CD14-positive monocyte (primary cell): ENCODE results near the gene CDK6. TPM values are rescaled to one million over a fixed set of nuclear protein-coding genes. Genes with fewer than 3 reads are reported as not detected.

Experiments
- DNase-seq, 3 donors: peaks; one replicate each; pipeline ENCODE4 v3.0.0-alpha.2; 2011 to 2022
- H2AFZ ChIP-seq: 2 replicates; pipeline ENCODE4 v1.6.0; 2012; ENCODE audit warnings: mild to moderate bottlenecking, low read depth, low read length, inconsistent platforms; ENCODE audit not compliant: insufficient read depth, poor library complexity, severe bottlenecking
- H3K27ac ChIP-seq, 2 donors: 1 replicate in 1 of 2; 2 replicates in 1 of 2; pipeline ENCODE4 v1.5.1; 2012 to 2013; ENCODE audit warnings: low read length in 2 of 2, control low read depth in 1 of 2, inconsistent platforms in 1 of 2, low read depth in 1 of 2, mild to moderate bottlenecking in 1 of 2
- H3K27me3 ChIP-seq, 2 donors: one replicate each; pipeline versions ENCODE4 v1.6.0 to v1.6.1; 2011 to 2013; ENCODE audit warnings: low read length in 2 of 2; ENCODE audit not compliant: control insufficient read depth in 2 of 2, insufficient read depth in 2 of 2
- H3K36me3 ChIP-seq, 2 donors: replicated peaks in 1 of 2; 1 replicate in 1 of 2; 2 replicates in 1 of 2; pipeline versions ENCODE4 v1.5.1 to v1.6.1; 2012 to 2013; ENCODE audit warnings: low read length in 2 of 2, control low read depth in 1 of 2, inconsistent platforms in 1 of 2, mild to moderate bottlenecking in 1 of 2; ENCODE audit not compliant: insufficient read depth in 2 of 2, control insufficient read depth in 1 of 2
- H3K4me1 ChIP-seq, 2 donors: 1 replicate in 1 of 2; 2 replicates in 1 of 2; pipeline versions ENCODE4 v1.5.1 to v1.6.1; 2012 to 2013; ENCODE audit warnings: low read length in 2 of 2, control low read depth in 1 of 2, inconsistent platforms in 1 of 2, mild to moderate bottlenecking in 1 of 2, moderate library complexity in 1 of 2; ENCODE audit not compliant: insufficient read depth in 2 of 2, control insufficient read depth in 1 of 2
- H3K4me2 ChIP-seq: replicated peaks from 2 replicates; pipeline ENCODE3; 2012; ENCODE audit warnings: low read length, moderate library complexity, mild to moderate bottlenecking; ENCODE audit not compliant: poor library complexity, severe bottlenecking; ENCODE audit errors: extremely low read depth
- H3K4me3 ChIP-seq, 3 experiments: fragments of 200-600 bp in 1 of 3; sonication (generic) in 1 of 3; replicated peaks in 1 of 3; 1 replicate in 2 of 3; 2 replicates in 1 of 3; pipeline ENCODE4 v1.5.1; 2011 to 2013; ENCODE audit warnings: low read length in 3 of 3, mild to moderate bottlenecking in 3 of 3, control low read depth in 2 of 3, low read depth in 2 of 3, inconsistent platforms in 1 of 3, moderate library complexity in 1 of 3
- H3K79me2 ChIP-seq: 2 replicates; pipeline ENCODE4 v1.6.0; 2012; ENCODE audit warnings: mild to moderate bottlenecking, control low read depth, inconsistent platforms, low read length, moderate library complexity; ENCODE audit not compliant: insufficient read depth
- H3K9ac ChIP-seq: 2 replicates; pipeline ENCODE4 v1.6.0; 2017; ENCODE audit warnings: low read length, mild to moderate bottlenecking; ENCODE audit not compliant: insufficient read depth, poor library complexity, severe bottlenecking
- H3K9me3 ChIP-seq, 2 donors: replicated peaks in 1 of 2; 1 replicate in 1 of 2; 2 replicates in 1 of 2; pipeline versions ENCODE4 v1.5.1 to v1.6.1; 2012 to 2013; ENCODE audit warnings: low read length in 2 of 2, control low read depth in 1 of 2; ENCODE audit not compliant: control insufficient read depth in 1 of 2, insufficient read depth in 1 of 2
- H4K20me1 ChIP-seq: 2 replicates; pipeline ENCODE4 v1.6.0; 2012; ENCODE audit warnings: mild to moderate bottlenecking, low read length, control low read depth, moderate library complexity; ENCODE audit not compliant: insufficient read depth
- H3K27ac Mint-ChIP-seq, 7 donors: one replicate each; pipeline ENCODE4 v1.8.0; 2020; ENCODE audit warnings: mild to moderate bottlenecking in 7 of 7, mixed read lengths in 7 of 7, moderate library complexity in 6 of 7, inconsistent platforms in 2 of 7
- H3K27me3 Mint-ChIP-seq, 3 donors: one replicate each; pipeline ENCODE4 v1.8.0; 2021 to 2022; ENCODE audit warnings: low read depth in 3 of 3, mild to moderate bottlenecking in 3 of 3, mixed read lengths in 3 of 3, moderate library complexity in 3 of 3, inconsistent platforms in 1 of 3
- H3K36me3 Mint-ChIP-seq, 2 donors: one replicate each; pipeline ENCODE4 v1.8.0; 2020; ENCODE audit warnings: mixed read lengths in 2 of 2, inconsistent platforms in 1 of 2, mild to moderate bottlenecking in 1 of 2
- H3K4me1 Mint-ChIP-seq: one replicate; pipeline ENCODE4 v1.8.0; 2020; ENCODE audit warnings: mild to moderate bottlenecking, mixed read lengths
- H3K4me3 Mint-ChIP-seq, 2 donors: one replicate each; pipeline ENCODE4 v1.8.0; 2020; ENCODE audit warnings: mild to moderate bottlenecking in 2 of 2, mixed read lengths in 2 of 2, moderate library complexity in 1 of 2
- H3K9me3 Mint-ChIP-seq, 7 donors: one replicate each; pipeline ENCODE4 v1.8.0; 2020 to 2022; ENCODE audit warnings: mixed read lengths in 7 of 7, mild to moderate bottlenecking in 6 of 7, moderate library complexity in 6 of 7, inconsistent platforms in 2 of 7
- WGBS: methylation state at CpG from one replicate; pipeline ENCODE4 v1.1.5; 2013; ENCODE audit warnings: missing lambda C conversion rate; ENCODE audit not compliant: insufficient coverage; 5-methylcytosine and 5-hydroxymethylcytosine counted together
- intact Hi-C, 2 donors: fragments of 100-400 bp; cut with micrococcal nuclease; formaldehyde crosslinking; loops; one replicate each; pipeline versions ENCODE4 v1.15.0 to v1.15.1; 2023
- polyA plus RNA-seq, 3 donors: library from polyadenylated mRNA; depleted of rRNA in 1 of 3; unstranded in 2 of 3; stranded (reverse) in 1 of 3; fragments of 300-500 nt in 2 of 3; fragments of >200 nt in 1 of 3; fragmentation: Illumina TruSeq in 2 of 3; gene quantifications; 1 replicate in 2 of 3; 2 replicates in 1 of 3; pipeline ENCODE4 v1.2.3, GENCODE V29; 2012 to 2021
- TF ChIP-seq, protein P1 (sequence below): fragments of 200-600 bp; IDR thresholded peaks from one replicate; pipeline ENCODE4 v1.8.0; 2022; ENCODE audit warnings: antibody characterized with exemption, mild to moderate bottlenecking

Gene CDK6
- polyA plus RNA-seq, 3 donors = 3.4 to 4.3 (median 3.8) TPM

- peak overlapping the region in 1 of 2 donors; percentile 58 for H3K27ac ChIP-seq
- peak; percentile 40 to 92 (median 42) for DNase-seq
- H3K4me1 ChIP-seq = peaks cover 26 to 53% of the 10 kb centered on the region in 2 donors
- H2AFZ ChIP-seq = no peak overlapping the region
- TF ChIP-seq, protein P1, sequence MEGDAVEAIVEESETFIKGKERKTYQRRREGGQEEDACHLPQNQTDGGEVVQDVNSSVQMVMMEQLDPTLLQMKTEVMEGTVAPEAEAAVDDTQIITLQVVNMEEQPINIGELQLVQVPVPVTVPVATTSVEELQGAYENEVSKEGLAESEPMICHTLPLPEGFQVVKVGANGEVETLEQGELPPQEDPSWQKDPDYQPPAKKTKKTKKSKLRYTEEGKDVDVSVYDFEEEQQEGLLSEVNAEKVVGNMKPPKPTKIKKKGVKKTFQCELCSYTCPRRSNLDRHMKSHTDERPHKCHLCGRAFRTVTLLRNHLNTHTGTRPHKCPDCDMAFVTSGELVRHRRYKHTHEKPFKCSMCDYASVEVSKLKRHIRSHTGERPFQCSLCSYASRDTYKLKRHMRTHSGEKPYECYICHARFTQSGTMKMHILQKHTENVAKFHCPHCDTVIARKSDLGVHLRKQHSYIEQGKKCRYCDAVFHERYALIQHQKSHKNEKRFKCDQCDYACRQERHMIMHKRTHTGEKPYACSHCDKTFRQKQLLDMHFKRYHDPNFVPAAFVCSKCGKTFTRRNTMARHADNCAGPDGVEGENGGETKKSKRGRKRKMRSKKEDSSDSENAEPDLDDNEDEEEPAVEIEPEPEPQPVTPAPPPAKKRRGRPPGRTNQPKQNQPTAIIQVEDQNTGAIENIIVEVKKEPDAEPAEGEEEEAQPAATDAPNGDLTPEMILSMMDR = no peak
- H3K36me3 ChIP-seq = no peaks in the 10 kb centered on the region
- intact Hi-C loops = no loop called here
- Mint-ChIP-seq H3K9me3 (no peaks in the 10 kb centered on the region), H3K4me3 (no peak overlapping the region), H3K27me3 (peaks cover 0 to 1% (median 0%) of the 10 kb centered on the region in 3 donors), H3K4me1 (peaks cover 50% of the 10 kb centered on the region), H3K27ac (peak overlapping the region; percentile 38 to 84 (median 51)), H3K36me3 (no peaks in the 10 kb centered on the region)
- no peaks in the 10 kb centered on the region for H4K20me1 ChIP-seq
- WGBS = 17% methylated on average over 1 of the region's 4 CpGs
- H3K9ac ChIP-seq = no peak overlapping the region
- no peaks in the 10 kb centered on the region for H3K9me3 ChIP-seq
- peak overlapping the region in 1 of 3 experiments; percentile 1 for H3K4me3 ChIP-seq
- no peak overlapping the region for H3K4me2 ChIP-seq
- H3K27me3 ChIP-seq = no peaks in the 10 kb centered on the region
- H3K79me2 ChIP-seq = no peaks in the 10 kb centered on the region
Observed at GRCh38 chr7:92641921-92642511, 194.4 kb downstream of the CDK6 start.

DNA sequence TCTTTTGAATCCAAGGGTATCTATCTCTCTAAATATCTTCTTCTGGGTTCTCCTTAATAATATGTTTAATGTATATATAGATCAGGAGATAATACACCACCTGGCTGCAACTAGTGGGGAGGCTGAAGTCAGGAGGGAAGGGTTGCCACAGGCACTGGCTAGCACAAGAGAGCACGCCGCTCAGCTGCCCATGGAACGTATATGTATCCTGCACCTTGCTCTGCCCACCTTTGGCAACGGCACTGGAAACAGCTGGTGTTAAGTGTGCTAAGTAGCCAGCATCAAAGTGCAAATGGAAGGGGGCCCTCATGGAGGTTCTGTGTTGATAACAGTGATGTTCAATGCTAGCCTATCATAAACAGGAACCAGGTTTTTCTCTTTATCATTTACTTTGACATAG is 196.4 kb downstream of the CDK6 start:
- no peak overlapping the region for H3K27ac ChIP-seq
- no peaks in the 10 kb centered on the region for H3K9me3 ChIP-seq
- H4K20me1 ChIP-seq = no peaks in the 10 kb centered on the region
- Mint-ChIP-seq H3K9me3 (no peaks in the 10 kb centered on the region), H3K36me3 (no peaks in the 10 kb centered on the region), H3K27ac (peak overlapping the region in 1 of 7 donors; percentile 65), H3K4me3 (no peak overlapping the region), H3K4me1 (peaks cover 50% of the 10 kb centered on the region), H3K27me3 (peaks cover 0 to 1% (median 0%) of the 10 kb centered on the region in 3 donors)
- H3K4me1 ChIP-seq = peaks cover 36 to 63% of the 10 kb centered on the region in 2 donors
- no peaks in the 10 kb centered on the region for H3K27me3 ChIP-seq
- DNase-seq = no peak
- H3K4me3 ChIP-seq = no peak overlapping the region
- peaks cover 2% of the 10 kb centered on the region for H3K79me2 ChIP-seq
- WGBS = 11% methylated on average over 4 of the region's 4 CpGs
- intact Hi-C loops = loop anchor here in 1 of 2 donors (5.0 kb wide), 1 partner anchor 192 kb away; no protein-coding TSS in a partner anchor
- H2AFZ ChIP-seq = no peak overlapping the region
- H3K9ac ChIP-seq = no peak overlapping the region
- no peak overlapping the region for H3K4me2 ChIP-seq
- no peaks in the 10 kb centered on the region for H3K36me3 ChIP-seq
- TF ChIP-seq, protein P1 = no peak
